Stimulated activated CD4-positive, alpha-beta T cell treated with anti-CD3 and anti-CD28 coated beads, Interleukin-15, amount 100 ng/mL, for 48 hours (primary cell): ENCODE data around the gene GINS2.

Source experiments
- DNase-seq, 2 donors: peaks; one replicate each; pipeline ENCODE4 v3.0.0-alpha.2; 2020; ENCODE audit warnings: low read depth in 2 of 2

GINS2 gene

DNA sequence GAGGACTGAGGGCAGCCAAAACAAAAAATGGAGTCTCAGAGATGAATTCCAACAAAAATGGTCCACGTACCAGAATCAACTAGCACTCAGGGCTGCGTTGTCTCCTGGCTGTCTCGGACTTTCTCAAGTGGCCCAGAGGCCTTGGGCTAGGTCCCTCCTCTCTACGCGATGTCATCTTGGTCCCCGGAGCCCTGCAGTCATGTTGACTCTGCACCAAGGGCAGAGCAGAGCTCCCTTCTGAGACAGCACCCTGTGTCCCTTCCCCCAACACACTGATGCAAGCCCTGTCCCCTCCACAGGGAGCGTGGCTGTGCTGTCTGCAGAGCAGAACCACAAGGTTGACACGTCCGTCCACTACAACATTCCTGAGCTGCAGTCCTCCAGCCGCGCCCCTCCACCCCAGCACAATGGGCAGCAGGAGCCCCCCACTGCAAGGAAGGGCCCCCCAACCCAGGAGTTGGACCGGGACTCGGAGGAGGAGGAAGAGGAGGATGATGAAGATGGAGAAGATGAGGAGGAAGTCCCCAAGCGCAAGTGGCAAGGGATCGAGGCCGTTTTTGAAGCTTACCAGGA is 20.8 kb downstream of the GINS2 start:
- no peak for DNase-seq

DNA sequence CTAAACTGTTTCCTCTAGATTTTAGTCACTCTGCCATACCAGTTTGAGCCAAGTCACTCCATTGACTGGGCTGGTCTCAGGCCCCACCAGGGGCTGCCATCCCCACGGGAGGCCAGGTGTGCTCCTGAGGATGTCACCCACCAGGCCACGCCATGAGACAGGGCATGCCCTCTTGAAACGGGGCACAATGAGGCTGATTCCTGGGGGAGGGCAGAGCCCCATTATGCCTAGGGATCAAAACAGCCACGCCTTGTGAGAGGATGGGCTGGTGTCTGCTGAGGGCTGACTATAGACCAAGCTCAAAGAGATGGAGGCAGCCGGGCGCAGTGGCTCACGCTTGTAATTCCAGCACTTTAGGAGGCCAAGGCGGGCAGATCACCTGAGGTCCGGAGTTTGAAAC is 21.5 kb downstream of the GINS2 start:
- no peak for DNase-seq

DNA sequence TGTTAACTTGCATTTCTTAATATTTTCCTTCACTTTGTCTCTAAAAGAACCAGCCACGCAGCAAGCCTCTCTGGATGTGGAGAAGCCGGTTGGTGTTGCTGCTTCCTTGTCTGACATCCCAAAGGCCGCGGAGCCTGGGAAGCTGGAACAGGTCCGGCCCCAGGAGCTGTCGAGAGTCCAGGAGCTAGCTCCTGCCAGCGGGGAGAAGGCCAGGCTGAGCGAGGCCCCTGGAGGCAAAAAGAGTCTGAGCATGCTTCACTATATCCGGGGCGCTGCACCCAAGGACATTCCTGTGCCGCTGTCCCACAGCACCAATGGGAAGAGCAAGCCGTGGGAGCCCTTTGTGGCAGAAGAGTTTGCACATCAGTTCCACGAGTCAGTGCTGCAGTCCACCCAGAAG is 22.8 kb downstream of the GINS2 start:
- no peak for DNase-seq

DNA sequence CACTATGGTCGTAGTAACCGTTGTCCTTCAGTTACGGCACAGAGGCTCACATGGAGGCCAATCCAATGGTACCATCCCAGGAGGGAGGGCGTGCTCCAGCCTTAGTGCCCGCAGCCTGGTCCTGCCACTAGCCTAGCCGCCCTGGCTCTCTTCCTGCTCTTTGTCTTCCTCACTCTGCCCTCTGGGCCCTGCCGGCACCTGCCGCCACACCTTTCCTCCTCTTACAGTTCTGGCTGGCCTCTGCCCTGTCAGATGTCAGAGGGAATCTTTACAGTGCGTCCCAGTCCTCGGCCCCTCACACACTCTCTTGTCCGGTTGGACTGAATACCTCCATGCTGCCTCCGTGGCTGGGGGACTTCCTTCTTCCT is 23.4 kb downstream of the GINS2 start:
- no peak for DNase-seq

DNA sequence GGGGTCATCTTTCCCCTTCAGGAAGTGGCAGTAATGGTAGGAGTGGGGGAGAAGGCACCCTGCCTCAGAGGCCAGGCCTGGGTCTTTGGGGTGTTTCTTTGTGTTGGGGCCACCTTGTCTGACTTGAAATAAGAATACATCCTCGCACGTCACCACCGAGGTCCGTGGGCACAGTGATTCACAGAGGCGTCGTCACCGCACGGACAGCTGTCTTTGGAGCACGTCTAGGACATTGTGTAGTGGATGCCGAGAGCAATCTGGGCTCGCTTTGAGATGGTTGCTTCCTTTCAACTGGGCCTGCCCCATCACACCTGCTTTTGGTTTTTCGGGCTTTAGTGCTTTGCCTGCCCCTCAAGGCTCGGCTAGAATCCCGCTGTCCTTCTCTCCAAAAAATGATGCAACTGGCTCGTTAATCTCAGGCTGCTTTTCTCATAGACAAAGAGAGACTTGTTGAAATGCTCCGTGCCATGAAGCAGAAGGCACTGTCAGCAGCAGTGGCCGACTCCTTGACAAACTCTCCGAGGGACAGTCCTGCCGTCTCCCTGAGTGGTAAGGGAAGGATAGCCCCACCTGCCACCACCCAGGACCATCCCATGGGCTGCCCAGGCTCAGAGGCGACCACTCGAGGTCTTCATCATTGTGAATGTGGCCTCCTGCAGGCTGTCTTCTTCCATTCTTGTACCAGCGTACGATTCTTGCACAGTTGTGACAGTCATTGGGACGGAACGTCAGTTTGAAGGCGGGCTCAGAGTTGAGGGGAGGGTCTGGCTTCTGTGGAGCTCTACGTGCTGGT is 24.0 kb downstream of the GINS2 start:
- no peak for DNase-seq

DNA sequence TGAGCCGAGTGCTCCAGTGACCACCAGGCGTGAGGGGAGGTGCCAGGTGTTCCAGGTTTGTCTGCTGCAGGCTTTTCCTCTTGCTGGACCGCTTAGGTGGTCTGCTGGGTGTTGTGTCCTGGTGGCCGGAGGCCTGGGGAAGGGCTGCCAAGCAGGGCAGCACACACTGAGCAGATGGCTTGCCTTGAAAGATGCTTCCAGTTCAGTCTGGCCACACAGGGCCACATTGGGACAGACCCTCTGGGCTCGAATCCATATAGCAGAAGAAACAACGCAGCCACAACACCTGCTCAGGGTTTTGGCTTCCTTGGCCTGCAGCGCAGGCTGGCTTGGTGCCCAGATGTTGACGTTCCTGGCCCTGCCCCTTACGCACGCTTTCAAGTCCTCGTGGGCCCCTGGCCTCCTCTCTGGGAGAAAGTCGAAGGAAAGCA is 24.8 kb downstream of the GINS2 start:
- DNase-seq, result no peak

DNA sequence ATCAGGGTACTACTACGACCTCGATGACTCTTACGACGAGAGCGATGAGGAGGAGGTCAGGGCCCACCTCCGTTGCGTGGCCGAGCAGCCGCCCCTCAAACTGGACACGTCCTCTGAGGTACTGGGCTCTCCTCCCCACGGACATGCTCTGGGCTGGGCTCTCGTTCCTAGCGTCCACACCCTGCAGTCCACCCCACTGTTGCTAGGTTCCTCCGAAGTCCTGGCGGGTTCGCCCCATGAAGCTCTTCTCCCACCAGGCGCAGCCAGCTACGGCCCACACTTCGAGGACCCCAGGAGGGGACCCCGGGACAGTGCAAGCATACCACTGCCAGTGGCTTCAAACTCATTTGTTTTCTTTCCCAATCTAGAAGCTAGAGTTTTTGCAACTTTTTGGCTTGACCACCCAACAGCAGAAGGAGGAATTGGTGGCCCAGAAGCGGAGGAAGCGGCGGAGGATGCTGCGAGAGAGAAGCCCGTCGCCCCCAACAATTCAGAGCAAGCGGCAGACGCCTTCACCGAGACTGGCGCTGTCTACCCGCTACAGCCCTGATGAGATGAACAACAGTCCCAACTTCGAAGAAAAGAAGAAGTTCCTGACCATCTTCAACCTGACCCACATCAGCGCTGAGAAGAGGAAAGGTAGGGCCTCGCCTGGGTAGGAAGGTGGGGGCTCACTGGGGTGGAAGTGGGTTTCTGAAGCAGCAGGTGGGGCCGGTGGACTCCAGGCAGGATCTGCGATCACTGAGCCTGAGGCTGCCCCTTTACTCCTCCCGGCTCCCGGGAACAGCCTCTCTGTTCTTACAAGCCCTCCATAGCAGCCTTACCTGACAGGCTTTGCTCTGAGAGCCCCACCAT is 25.6 kb downstream of the GINS2 start:
- no peak for DNase-seq

DNA sequence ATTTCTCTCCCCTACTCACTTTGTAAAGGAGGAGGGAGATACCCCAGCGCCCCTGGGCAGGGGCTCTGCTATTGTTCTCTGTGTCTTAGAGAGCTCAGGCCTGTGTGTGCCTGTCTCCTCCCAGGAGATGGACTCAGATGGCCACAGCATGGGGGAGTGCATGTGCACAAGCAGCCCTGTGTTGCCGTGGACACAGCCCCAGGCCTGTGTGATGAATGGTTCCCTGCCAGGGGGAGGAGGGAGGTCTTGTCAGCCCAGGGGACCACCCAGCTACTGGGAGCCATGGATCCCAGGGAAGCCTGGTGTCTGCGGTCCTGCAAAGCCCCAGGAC is 26.3 kb downstream of the GINS2 start:
- no peak for DNase-seq

DNA sequence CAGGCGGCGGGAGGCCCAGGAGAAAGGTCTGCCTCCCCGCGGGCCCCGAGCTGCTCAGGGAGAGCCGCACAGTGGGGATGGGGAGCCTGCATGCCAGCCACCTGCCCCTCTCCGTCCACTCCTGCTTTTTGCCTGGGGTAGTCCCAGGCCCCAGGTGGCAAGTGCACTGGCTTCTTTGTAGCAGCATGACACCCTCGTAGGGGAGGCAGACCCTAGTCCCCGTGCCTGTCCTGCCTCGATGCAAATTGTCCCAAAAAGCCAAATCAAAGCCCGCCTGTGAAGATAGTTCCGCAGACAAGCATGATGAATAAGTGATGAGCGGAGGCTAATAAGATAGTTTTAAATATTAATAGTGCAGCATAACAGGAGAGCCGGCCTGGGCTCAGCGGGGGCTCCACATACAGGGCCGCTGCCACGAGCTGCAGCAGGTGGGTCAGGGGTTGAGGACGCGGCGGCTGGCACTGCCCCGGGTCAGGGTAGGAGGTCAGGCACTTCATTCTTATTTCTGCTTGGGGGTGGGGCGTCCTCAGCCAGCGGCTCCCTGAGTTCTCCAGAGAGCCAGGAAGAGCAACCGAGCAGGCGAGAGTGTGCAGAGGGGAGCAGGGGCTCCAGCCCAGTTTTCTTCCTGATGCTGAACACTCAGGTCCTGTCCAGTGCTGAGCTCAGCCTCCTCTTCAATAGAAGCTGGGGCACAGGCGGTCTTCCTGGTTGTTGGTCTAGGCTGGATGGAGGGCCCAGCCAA is 26.8 kb downstream of the GINS2 start:
- DNase-seq, result no peak

DNA sequence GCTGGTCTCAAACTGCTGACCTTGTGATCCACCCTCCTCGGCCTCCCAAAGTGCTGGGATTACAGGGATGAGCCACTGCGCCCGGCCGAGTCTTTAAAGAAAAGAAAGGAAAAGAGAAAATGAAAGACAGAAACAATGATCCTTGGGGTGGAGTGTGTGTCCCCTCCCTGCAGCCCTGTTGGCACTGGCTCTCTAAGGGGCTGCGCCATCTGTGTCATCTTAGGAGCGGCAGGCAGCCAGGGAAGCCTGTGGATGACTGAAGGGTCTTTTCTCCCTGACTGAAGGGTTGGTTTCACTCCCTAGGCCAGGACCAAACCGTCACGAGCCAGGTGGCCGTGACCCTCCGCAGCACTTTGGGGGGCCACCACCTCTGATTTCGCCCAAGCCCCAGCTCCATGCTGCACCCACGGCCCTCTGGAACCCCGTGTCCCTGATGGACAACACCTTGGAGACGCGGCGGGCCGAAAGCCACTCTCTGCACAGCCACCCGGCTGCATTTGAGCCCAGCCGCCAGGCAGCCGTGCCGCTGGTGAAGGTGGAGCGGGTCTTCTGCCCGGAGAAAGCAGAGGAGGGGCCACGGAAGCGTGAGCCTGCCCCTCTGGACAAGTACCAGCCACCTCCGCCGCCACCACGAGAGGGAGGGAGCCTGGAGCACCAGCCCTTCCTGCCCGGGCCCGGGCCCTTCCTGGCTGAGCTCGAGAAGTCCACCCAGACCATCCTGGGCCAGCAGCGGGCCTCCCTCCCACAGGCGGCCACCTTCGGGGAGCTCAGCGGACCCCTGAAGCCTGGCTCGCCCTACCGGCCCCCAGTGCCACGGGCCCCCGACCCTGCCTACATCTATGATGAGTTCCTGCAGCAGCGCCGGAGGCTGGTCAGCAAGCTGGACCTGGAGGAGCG is 27.7 kb downstream of the GINS2 start:
- DNase-seq, result no peak

DNA sequence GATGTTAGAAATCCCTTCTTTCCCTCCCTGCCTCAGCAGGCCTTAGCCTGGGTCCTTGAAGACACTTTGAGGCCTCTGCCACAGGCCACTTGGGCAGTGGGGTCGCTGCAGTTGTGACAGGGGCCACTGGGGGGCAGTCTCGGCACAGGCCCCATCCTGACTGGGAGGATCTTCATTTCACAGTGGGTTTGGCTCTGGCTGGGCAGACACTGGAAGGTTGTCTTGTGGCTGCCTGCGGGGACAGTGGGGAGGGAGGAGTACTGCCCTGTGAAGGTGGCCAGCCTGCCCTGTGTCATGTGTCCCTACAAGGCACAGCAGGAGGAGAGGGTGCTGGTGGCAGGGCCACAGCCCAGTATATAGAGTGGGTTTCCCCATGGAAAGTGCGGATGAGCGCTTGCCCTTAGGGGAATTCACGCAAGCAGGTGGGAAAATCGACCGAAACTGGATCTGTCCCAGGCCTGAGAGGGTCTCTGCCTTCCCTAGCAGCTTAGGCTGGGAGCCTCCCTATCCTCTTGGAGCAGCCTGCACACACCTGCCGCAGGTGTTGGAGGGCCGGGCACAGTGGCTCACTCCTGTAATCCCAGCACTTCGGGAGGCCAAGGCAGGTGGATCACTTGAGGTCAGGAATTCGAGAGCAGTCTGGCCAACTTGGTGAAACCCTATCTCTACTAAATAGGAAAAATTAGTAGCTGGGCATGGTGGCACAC is 28.8 kb downstream of the GINS2 start:
- DNase-seq, result peak; percentile 41 to 54

DNA sequence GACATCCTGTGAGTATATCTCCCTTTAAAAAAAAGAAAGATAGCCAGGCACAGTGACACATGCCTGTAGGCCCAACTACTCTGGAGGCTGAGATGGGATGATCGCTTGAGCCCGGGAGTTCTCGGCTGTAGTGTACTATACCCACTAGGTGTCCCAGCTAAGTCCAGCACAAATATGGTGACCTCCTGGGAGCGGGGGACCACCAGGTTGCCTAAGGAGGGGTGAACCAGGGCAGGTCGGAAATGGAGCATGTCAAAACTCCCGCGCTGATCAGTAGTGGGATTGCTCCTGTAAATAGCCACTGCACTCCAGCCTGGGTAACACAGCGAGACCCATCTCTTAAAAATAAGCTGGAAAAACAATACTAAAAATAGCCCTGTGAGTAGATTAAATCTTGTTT is 29.4 kb downstream of the GINS2 start:
- no peak for DNase-seq

DNA sequence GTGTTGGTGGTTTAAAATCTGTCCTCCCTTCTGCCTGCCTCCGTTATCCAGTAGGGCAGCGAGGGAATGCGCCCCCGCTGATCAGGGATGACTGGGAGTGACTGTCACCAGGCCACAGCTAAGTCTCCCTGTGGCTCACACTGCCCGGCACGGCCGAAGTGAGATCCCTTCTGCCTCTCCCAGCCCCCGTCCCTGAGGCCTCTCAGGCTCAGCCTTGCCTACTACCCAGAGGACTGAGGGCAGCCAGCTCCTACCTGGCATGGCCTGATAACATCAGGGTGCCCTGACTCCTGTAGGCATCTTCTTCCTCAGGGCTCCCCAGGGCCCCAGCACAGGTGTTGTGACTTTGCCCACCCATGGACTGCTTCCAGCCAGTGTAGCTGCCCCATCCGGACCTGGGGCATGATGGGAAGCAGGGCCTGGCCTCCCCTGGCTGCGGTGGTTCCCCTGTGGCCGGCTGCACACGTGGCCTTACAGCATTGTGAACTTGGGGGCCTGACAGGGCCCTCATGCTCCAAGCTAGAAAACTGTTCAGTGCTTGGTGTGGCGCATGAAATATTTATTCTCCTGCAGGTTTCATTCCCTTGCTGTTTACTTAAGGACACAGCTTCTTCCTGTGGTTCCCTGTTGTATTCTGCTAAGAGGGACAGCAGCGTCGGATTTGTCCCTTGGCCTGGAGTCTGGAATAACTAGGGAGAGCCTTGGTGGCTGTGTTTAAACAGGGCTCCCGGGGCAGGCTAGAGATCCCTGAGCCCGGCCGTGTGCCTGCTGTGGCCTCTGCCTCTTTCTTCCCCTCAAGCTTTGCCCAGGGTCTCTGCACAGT is 30.0 kb downstream of the GINS2 start:
- DNase-seq, result no peak

DNA sequence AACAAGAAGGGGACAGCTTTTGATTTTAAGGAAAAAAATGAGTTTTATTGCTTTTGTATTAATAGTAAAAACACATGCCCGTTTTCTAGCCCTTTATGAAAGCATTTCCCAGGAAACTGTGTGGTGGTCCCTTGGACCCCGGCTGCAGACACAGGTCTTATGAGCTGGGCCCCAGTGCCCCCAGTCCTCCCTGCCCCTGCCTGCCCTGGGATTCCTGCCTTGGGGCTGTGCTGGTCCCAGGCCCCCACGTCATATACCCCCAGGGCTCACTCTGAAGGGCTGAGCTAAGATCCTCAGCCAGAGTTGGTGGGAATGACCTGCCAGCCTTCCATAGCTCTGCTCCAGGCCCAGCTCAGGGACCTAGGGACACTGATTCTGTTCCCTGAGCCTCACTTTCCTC is 30.8 kb downstream of the GINS2 start:
- no peak for DNase-seq

DNA sequence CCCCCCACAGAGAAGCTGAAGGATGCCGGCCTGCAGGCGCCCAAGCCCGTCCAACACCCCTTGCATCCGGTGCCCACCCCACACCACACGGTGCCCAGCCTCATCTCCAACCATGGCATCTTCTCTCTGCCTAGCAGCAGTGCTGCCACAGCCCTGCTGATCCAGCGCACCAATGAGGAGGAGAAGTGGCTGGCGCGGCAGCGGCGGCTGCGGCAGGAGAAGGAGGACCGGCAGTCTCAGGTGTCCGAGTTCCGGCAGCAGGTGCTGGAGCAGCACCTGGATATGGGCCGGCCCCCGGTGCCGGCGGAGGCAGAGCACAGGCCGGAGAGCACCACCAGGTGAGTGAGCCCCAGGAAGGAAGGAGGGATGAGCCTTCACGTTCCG is 31.5 kb downstream of the GINS2 start:
- no peak for DNase-seq

DNA sequence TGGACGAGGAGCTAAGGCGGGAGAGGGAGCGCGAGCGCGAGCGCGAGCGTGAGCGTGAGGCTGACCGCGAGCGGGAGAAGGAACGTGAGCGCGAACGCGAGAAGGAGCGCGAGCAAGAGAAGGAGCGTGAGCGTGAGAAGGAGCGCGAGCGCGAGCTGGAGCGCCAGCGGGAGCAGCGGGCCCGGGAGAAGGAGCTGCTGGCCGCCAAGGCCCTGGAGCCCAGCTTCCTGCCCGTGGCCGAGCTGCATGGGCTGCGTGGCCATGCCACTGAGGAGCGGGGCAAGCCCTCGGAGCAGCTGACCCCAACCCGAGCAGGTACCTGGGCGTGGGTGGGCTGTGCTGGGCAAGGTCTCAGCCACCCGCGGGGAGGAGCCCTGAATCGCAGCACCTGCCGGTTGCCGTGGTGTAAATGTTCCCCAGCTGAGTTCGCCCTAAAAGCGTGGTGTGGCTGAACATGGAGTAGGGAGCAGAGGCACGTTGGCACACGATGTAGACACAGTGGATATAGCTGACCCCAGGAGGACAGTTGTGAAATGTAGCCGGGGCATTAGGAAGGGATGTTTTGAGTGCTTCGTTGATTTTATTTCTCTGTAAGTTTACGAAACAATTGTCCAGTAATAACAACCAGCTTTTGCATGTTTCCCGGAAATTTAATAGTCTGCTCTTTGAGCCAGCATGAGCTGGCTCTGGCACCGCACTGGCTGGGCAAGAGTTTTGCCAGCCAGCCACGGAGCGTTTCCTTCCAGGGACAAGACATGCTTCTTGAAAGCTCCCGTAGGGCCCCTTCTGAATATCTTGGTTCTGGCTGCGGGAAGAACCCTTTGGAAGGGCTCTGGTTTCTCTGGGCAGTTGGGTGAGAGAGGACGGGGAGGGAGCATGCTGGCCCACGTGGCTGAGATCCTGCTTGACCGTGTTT is 32.1 kb downstream of the GINS2 start:
- no peak for DNase-seq

DNA sequence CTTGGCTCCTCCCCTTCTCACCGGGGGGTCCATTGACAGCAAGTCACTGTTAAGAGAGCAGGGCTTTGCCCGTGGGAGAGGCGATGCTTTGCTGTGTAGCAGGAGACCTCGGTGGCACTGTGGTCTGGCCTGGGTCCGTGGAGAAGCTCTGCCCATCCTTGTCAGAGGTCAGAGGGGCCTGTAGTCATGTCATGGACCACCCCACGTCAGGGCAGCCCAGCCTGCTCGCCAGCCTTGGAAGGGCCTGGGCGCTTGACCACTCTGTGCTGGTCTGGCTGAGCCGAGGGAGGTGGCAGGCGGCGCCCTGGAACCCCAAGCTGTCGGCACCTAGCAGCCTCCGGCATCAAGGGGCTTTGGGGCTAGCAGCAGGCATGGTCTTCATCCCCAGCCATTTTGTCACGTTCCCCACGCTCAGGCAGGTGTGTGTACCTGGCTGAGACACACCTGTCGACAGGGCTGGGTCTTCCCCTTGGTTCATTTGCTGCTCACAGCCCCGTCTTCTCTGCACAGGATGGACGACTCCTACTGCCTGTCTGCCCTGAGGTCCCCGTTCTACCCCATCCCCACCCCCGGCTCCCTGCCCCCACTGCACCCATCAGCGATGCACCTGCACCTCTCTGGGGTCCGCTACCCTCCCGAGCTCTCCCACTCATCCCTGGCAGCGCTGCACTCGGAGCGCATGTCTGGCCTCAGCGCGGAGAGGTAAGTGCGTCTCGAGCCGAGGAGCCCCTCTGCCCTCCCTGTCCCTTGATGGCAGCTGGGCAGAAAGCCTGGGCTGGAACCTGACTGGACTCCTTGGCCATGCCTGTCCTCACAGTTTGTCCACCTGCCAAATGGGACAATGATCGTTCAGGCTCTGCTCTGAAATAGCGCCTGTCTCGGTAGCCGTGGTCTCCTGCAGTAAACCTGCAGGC is 33.3 kb downstream of the GINS2 start:
- no peak for DNase-seq
